Stimulated activated naive CD8-positive, alpha-beta T cell treated with anti-CD3 and anti-CD28 coated beads, Interleukin-15, Interleukin-2, amounts not matched to agents 100 ng/mL and 50 ng/mL, for 24 hours (primary cell): Measurements from ENCODE around the gene CD82.

Experiments
- H3K27ac Mint-ChIP-seq: one replicate; pipeline ENCODE4 v1.8.0; 2021; ENCODE audit warnings: mild to moderate bottlenecking, mixed read lengths
- H3K27me3 Mint-ChIP-seq: one replicate; pipeline ENCODE4 v1.8.0; 2021; ENCODE audit warnings: mixed read lengths
- H3K36me3 Mint-ChIP-seq: one replicate; pipeline ENCODE4 v1.8.0; 2021; ENCODE audit warnings: low read depth, mixed read lengths
- H3K4me1 Mint-ChIP-seq: one replicate; pipeline ENCODE4 v1.8.0; 2021; ENCODE audit warnings: low read depth, mixed read lengths
- H3K4me3 Mint-ChIP-seq: one replicate; pipeline ENCODE4 v1.8.0; 2021; ENCODE audit warnings: mild to moderate bottlenecking, mixed read lengths
- H3K9me3 Mint-ChIP-seq: one replicate; pipeline ENCODE4 v1.8.0; 2021; ENCODE audit warnings: mixed read lengths

CD82 gene

DNA sequence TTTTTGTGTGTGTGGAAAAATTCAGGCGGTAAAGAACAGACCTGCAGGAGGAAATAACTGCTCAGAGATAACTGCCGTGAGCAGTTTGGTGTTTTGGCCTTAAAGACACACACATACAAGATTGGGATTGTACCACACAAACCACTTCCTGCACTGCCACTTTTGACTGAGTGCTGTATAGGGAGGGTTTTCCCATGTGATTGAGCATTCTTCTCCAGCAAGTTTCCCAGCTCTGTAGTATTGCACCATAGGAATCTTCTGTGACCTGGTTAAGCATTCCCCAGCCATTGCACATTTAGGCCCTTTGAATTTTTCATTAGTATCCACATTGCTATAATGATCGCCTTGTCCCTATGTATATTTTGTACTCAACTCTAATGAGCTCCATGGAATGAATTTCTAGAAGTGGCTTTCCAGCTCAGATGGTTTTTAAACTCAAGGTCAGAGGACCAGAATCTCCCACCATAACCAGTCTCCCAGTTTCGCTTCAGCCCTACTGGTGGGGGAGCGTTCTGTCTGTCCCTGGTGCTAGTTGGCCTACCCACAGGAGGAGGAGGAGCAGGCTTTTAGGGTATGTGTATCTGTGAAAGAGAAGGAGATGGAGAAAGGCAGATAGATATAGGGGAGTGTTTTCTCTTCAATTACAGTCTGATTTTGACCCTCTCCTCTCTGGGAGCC is 9.3 kb downstream of the CD82 start:
- Mint-ChIP-seq H3K27ac (peak overlapping the region; percentile 100), H3K4me1 (peaks cover 95% of the 10 kb centered on the region), H3K9me3 (no peaks in the 10 kb centered on the region), H3K27me3 (no peaks in the 10 kb centered on the region), H3K36me3 (peaks cover 81% of the 10 kb centered on the region), H3K4me3 (peak overlapping the region; percentile 91)

DNA sequence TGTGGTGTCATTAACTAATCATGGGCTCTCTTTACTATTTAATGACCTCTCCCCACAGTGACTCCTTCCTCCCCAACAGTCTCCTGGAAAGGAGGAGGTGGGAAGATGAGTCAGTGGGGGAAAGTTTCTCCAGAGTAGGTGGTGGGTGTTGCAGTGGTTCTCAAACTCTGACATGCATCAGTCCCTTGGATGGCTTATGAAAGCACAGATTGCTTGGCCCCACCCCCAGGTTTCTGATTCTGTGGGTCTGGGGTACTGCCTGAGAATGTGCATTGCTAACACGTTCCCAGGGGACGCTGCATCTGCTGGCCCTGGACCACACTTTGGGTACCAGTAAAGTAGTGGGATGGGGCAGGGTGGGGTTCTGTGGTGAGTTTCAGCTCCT is 9.8 kb downstream of the CD82 start:
- H3K27ac Mint-ChIP-seq = peak overlapping the region; percentile 100
- peak overlapping the region; percentile 91 for H3K4me3 Mint-ChIP-seq
- H3K9me3 Mint-ChIP-seq = no peaks in the 10 kb centered on the region
- H3K4me1 Mint-ChIP-seq = peaks cover 95% of the 10 kb centered on the region
- H3K27me3 Mint-ChIP-seq = no peaks in the 10 kb centered on the region
- peaks cover 81% of the 10 kb centered on the region for H3K36me3 Mint-ChIP-seq

DNA sequence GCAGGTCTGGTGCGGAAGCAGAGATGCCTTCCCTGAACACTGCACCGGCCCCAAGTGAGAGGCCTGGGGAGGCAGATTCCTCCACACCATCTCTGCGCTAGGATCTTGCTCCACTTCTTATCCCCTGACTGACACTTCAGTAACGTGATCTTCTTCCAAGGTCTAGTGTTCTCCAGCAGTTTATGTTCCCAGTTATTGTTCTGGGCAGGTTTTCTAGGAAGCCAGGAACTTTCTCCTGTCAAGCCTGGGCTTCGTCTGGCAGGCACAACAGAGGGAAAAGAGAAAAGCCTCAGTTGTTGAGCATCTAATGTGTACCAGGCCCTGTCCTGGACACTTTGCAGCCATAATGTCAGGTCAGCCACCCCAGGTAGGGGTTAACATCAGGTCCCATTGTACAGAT is 10.5 kb downstream of the CD82 start:
- H3K4me1 Mint-ChIP-seq = peaks cover 94% of the 10 kb centered on the region
- H3K27me3 Mint-ChIP-seq = no peaks in the 10 kb centered on the region
- peaks cover 79% of the 10 kb centered on the region for H3K36me3 Mint-ChIP-seq
- H3K27ac Mint-ChIP-seq = peak overlapping the region; percentile 100
- H3K9me3 Mint-ChIP-seq = no peaks in the 10 kb centered on the region
- peak overlapping the region; percentile 91 for H3K4me3 Mint-ChIP-seq

GRCh38 chr11:44576656-44577055 is 11.2 kb downstream of the CD82 start:
- Mint-ChIP-seq H3K9me3 (no peaks in the 10 kb centered on the region), H3K36me3 (peaks cover 77% of the 10 kb centered on the region), H3K27me3 (no peaks in the 10 kb centered on the region), H3K27ac (peak overlapping the region; percentile 100), H3K4me3 (peak overlapping the region; percentile 91), H3K4me1 (peaks cover 93% of the 10 kb centered on the region)

DNA sequence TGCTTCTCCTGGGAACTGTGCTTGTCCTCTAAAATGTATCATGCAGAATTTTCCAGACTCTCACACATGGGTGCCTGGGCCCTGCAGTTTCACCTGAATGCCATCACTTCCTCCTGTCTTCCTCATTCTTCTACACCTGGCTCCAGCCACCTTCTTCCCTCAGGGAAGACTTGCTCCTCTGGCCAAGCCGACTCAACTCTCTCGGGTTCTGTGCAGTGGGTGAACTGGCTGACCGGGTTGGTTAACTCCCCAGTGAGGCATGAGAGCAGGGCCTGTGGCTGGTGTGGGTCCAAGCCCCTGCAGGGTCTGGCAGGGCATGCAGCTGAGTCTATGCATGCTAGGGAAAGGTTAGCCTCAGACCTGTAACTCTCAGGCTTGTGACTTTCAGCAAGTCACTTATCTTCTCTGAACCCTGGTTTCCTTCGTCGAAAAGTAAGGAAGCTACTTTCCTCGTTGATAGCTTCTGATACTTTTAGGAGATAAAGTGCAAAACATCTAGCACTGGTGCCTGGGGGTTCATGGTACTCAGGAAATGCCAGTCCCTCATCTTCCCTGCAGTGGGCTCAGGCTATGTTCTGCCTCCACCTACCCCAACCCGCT is 11.9 kb downstream of the CD82 start:
- peak overlapping the region; percentile 100 for H3K27ac Mint-ChIP-seq
- peaks cover 77% of the 10 kb centered on the region for H3K36me3 Mint-ChIP-seq
- no peaks in the 10 kb centered on the region for H3K27me3 Mint-ChIP-seq
- no peaks in the 10 kb centered on the region for H3K9me3 Mint-ChIP-seq
- peak overlapping the region; percentile 50 for H3K4me3 Mint-ChIP-seq
- H3K4me1 Mint-ChIP-seq = peaks cover 91% of the 10 kb centered on the region

DNA sequence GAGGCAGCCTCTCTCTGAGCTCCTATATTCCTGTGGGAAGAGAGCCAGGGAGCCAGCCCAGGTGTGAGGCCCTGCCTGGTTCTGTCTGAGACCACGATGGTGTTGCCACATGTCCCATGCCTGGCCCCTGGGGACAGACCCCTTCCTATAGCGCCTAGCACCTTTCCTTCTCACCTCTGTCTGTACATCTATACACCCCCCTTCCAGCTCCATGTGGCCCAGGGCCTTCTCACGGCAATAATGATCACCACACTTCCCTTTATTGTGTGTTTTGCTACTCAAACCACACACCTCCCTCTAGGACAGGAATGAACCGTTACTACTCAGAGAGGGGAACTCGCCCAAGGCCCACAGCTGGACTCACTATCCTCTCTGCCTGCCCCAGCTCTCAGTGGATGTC is 12.8 kb downstream of the CD82 start:
- Mint-ChIP-seq H3K27ac (peak overlapping the region; percentile 100), H3K4me1 (peaks cover 91% of the 10 kb centered on the region), H3K9me3 (no peaks in the 10 kb centered on the region), H3K36me3 (peaks cover 77% of the 10 kb centered on the region), H3K4me3 (peak overlapping the region; percentile 53), H3K27me3 (no peaks in the 10 kb centered on the region)

DNA sequence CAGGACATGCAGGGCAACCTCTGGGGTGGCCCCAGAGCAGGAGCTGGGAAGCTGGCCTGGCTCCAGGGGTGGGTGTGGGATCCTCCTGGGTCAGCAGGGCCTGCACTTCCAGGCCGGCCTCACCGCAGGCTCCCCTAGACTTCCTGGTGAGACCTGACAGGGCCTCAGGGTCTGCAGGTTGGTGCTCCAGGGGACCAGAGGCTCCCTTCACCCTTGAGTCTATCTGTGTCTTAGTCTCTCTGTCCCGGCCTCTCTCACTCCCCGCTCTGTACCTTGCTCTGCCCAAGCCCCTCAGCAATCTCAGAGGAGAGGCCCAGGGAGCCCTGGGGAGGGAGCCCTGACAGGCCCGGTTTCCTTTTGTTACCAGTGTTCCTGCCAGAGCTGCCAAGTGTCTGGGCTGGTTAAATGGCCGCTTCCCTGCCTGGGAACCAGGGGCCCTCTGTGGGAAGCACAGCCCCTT is 13.9 kb downstream of the CD82 start:
- Mint-ChIP-seq H3K4me3 (no peak overlapping the region), H3K4me1 (peaks cover 89% of the 10 kb centered on the region), H3K27me3 (no peaks in the 10 kb centered on the region), H3K27ac (peak overlapping the region; percentile 36), H3K9me3 (no peaks in the 10 kb centered on the region), H3K36me3 (peaks cover 74% of the 10 kb centered on the region)

GRCh38 chr11:44580701-44581100 is 15.2 kb downstream of the CD82 start:
- H3K27ac Mint-ChIP-seq = peak overlapping the region; percentile 24
- H3K4me3 Mint-ChIP-seq = no peak overlapping the region
- no peaks in the 10 kb centered on the region for H3K27me3 Mint-ChIP-seq
- no peaks in the 10 kb centered on the region for H3K9me3 Mint-ChIP-seq
- H3K4me1 Mint-ChIP-seq = peaks cover 88% of the 10 kb centered on the region
- H3K36me3 Mint-ChIP-seq = peaks cover 78% of the 10 kb centered on the region

DNA sequence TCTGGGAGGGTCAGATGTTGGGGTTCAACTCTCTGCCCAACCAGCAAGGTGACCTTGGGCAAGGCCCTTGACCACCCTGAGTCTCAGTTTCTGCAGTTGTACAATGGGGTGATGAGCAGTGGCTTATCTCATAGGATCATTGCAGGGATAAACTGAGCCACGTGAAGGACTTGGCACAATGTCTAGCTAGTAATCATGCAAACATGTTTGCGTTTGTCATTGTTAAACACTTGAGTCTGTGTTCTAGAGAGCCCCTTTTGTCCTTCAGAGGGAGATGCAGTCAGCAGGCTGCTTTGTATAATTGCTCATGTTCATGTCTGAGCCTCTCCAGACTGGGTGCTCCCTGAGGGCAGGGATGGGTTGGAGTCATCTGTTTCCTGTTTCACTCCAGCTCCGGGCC is 15.8 kb downstream of the CD82 start:
- peaks cover 76% of the 10 kb centered on the region for H3K36me3 Mint-ChIP-seq
- no peaks in the 10 kb centered on the region for H3K27me3 Mint-ChIP-seq
- no peak overlapping the region for H3K27ac Mint-ChIP-seq
- peaks cover 82% of the 10 kb centered on the region for H3K4me1 Mint-ChIP-seq
- H3K4me3 Mint-ChIP-seq = no peak overlapping the region
- H3K9me3 Mint-ChIP-seq = no peaks in the 10 kb centered on the region

GRCh38 chr11:44582641-44583352 is 17.3 kb downstream of the CD82 start:
- Mint-ChIP-seq H3K36me3 (peaks cover 81% of the 10 kb centered on the region), H3K27me3 (no peaks in the 10 kb centered on the region), H3K4me1 (peaks cover 75% of the 10 kb centered on the region), H3K4me3 (no peak overlapping the region), H3K27ac (peak overlapping the region; percentile 74), H3K9me3 (no peaks in the 10 kb centered on the region)

DNA sequence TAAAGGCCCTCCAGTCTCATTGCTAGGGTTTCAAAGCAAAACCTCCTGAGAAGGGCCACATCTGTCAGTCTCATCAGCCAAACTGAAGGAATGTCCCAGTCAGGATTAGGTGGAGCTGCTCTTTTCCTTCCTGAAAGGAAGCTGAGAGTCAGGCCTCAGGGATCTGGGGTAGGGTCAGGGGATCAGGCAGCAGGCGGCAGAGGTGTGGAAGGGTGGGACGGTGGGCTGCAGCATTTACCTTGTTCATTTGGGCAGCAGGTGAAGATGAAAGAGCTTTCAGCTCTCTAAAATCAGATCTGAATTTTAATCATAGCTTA is 17.8 kb downstream of the CD82 start:
- Mint-ChIP-seq H3K27me3 (no peaks in the 10 kb centered on the region), H3K4me1 (peaks cover 70% of the 10 kb centered on the region), H3K4me3 (no peak overlapping the region), H3K27ac (peak overlapping the region; percentile 74), H3K36me3 (peaks cover 83% of the 10 kb centered on the region), H3K9me3 (no peaks in the 10 kb centered on the region)

GRCh38 chr11:44585421-44585820 is 20.0 kb downstream of the CD82 start:
- Mint-ChIP-seq H3K27ac (no peak overlapping the region), H3K36me3 (peaks cover 83% of the 10 kb centered on the region)

GRCh38 chr11:44589301-44589700 is 23.8 kb downstream of the CD82 start:
- peaks cover 83% of the 10 kb centered on the region for H3K36me3 Mint-ChIP-seq
- H3K9me3 Mint-ChIP-seq = no peaks in the 10 kb centered on the region
- H3K27me3 Mint-ChIP-seq = no peaks in the 10 kb centered on the region
- H3K4me3 Mint-ChIP-seq = no peak overlapping the region
- no peak overlapping the region for H3K27ac Mint-ChIP-seq
- peaks cover 60% of the 10 kb centered on the region for H3K4me1 Mint-ChIP-seq

More at GRCh38 chr11:44585421-44585820, 20.0 kb downstream of the CD82 start:
- no peaks in the 10 kb centered on the region for H3K27me3 Mint-ChIP-seq
- H3K4me1 Mint-ChIP-seq = peaks cover 63% of the 10 kb centered on the region
- H3K4me3 Mint-ChIP-seq = no peak overlapping the region
- no peaks in the 10 kb centered on the region for H3K9me3 Mint-ChIP-seq

- peaks cover 81% of the 10 kb centered on the region for H3K36me3 Mint-ChIP-seq
- no peak overlapping the region for H3K4me3 Mint-ChIP-seq
Measured at GRCh38 chr11:44590769-44591168, 25.3 kb downstream of the CD82 start.

GRCh38 chr11:44591557-44591956 is 26.1 kb downstream of the CD82 start:
- H3K27me3 Mint-ChIP-seq = no peaks in the 10 kb centered on the region
- peak overlapping the region; percentile 69 for H3K27ac Mint-ChIP-seq
- H3K36me3 Mint-ChIP-seq = peaks cover 78% of the 10 kb centered on the region
- no peaks in the 10 kb centered on the region for H3K9me3 Mint-ChIP-seq
- H3K4me3 Mint-ChIP-seq = no peak overlapping the region
- peaks cover 70% of the 10 kb centered on the region for H3K4me1 Mint-ChIP-seq

More at GRCh38 chr11:44590769-44591168, 25.3 kb downstream of the CD82 start:
- Mint-ChIP-seq H3K27ac (no peak overlapping the region), H3K9me3 (no peaks in the 10 kb centered on the region), H3K27me3 (no peaks in the 10 kb centered on the region), H3K4me1 (peaks cover 62% of the 10 kb centered on the region)
